ENCODE results near the gene CHRNA10. TPM values are rescaled to one million over a fixed set of nuclear protein-coding genes. Genes with fewer than 3 reads are reported as not detected.

The CHRNA10 gene
- total RNA-seq, 1 experiment from 2014 or later, result 3.0 TPM

- H3K9ac ChIP-seq (ENCODE audit: low read length), result no peak overlapping the region
- H3K27me3 ChIP-seq (ENCODE audit: insufficient read depth, low read length), result no peaks in the 10 kb centered on the region
- peaks cover 50 to 54% of the 10 kb centered on the region in 2 experiments for H3K36me3 ChIP-seq (ENCODE audit: control insufficient read depth in 1 of 2, insufficient read depth in 2 of 2, low read length in 2 of 2)
- ChIA-PET CTCF (no interaction called here), RAD21 (ENCODE audit: low non-redundant PET in 1 of 2, low total read pairs in 2 of 2, uncharacterized antibody in 2 of 2, unreplicated experiment in 2 of 2) (no interaction called here), POLR2A (no interaction called here)
- H3K4me1 ChIP-seq (ENCODE audit: control insufficient read depth in 1 of 2, insufficient read depth in 2 of 2, low read length in 2 of 2), result no peaks in the 10 kb centered on the region
- H2AFZ ChIP-seq (ENCODE audit: low read depth, low read length, poor library complexity, severe bottlenecking), result no peak overlapping the region
- no peak for DNase-seq (ENCODE audit: low read depth, low spot score)
- TF ChIP-seq, protein P1, sequence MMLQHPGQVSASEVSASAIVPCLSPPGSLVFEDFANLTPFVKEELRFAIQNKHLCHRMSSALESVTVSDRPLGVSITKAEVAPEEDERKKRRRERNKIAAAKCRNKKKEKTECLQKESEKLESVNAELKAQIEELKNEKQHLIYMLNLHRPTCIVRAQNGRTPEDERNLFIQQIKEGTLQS (IDR thresholded peaks at IDR 0.05), result no peak
- TF ChIP-seq ZBTB33 (IDR thresholded peaks at IDR 0.05; ENCODE audit: extremely low read depth, insufficient replicate concordance, low read length), result no peak
- TF ChIP-seq TCF7L2 (IDR thresholded peaks at IDR 0.05; ENCODE audit: borderline replicate concordance, extremely low read depth, insufficient read depth, insufficient read length), result no peak
- TF ChIP-seq FOSL1 (IDR thresholded peaks at IDR 0.05; ENCODE audit: low read depth), result no peak
- TF ChIP-seq SIN3A (IDR thresholded peaks at IDR 0.05; ENCODE audit: low read depth), result no peak
- no peak for TF ChIP-seq EZH2 (IDR thresholded peaks at IDR 0.05)
- TF ChIP-seq POLR2AphosphoS5 (IDR thresholded peaks at IDR 0.05; ENCODE audit: low read depth, low read length), result no peak
- TF ChIP-seq POLR2A (IDR thresholded peaks at IDR 0.05; ENCODE audit: borderline replicate concordance, extremely low read depth, insufficient read depth, insufficient read length), result no peak
- H3K4me3 ChIP-seq (replicated peaks in 1 of 2; ENCODE audit: low read depth in 1 of 2, low read length in 2 of 2), result no peak overlapping the region
- no peak overlapping the region for H3K27ac ChIP-seq (ENCODE audit: low read depth, low read length)
- 0 out of 2 replicates have a peak, but pooled peaks cover 5% of the 10 kb centered on the region for H4K20me1 ChIP-seq (ENCODE audit: insufficient read depth)
- no peaks in the 10 kb centered on the region for H3K9me2 ChIP-seq (ENCODE audit: insufficient read depth)
- no peak for ATAC-seq
- intact Hi-C loops (cut with micrococcal nuclease), result no loop called here
- H3K79me2 ChIP-seq (ENCODE audit: insufficient read depth, low read length), result peaks cover 25% of the 10 kb centered on the region
- BruUV-seq (replicated peaks), result no TSS peak
- H3K4me2 ChIP-seq (ENCODE audit: low read length), result no peak overlapping the region
- H3K9me3 ChIP-seq (ENCODE audit: control insufficient read depth in 1 of 2, insufficient read depth in 1 of 2, low read depth in 1 of 2, low read length in 2 of 2), result no peaks in the 10 kb centered on the region
Measured at GRCh38 chr11:3700410-3700809, 29.2 kb upstream of the CHRNA10 start.

- H3K4me1 ChIP-seq (ENCODE audit: control insufficient read depth in 1 of 2, insufficient read depth in 2 of 2, low read length in 2 of 2), result no peaks in the 10 kb centered on the region
- H3K9ac ChIP-seq (ENCODE audit: low read length), result no peak overlapping the region
- RAD21 ChIA-PET (ENCODE audit: low non-redundant PET in 1 of 2, low total read pairs in 2 of 2, uncharacterized antibody in 2 of 2, unreplicated experiment in 2 of 2), result no interaction called here
- no TSS peak for BruUV-seq (replicated peaks)
- DNase-seq (ENCODE audit: low read depth, low spot score) (no peak), ATAC-seq (no peak)
- no peaks in the 10 kb centered on the region for H3K27me3 ChIP-seq (ENCODE audit: insufficient read depth, low read length)
- POLR2A ChIA-PET, result no interaction called here
- intact Hi-C loops (cut with micrococcal nuclease), result no loop called here
- CTCF ChIA-PET, result no interaction called here
- no peaks in the 10 kb centered on the region for H3K9me2 ChIP-seq (ENCODE audit: insufficient read depth)
- peaks cover 55% of the 10 kb centered on the region in 2 experiments for H3K36me3 ChIP-seq (ENCODE audit: control insufficient read depth in 1 of 2, insufficient read depth in 2 of 2, low read length in 2 of 2)
- no peaks in the 10 kb centered on the region for H4K20me1 ChIP-seq (ENCODE audit: insufficient read depth)
- peaks cover 7% of the 10 kb centered on the region; the same call in 1 of the 2 replicates for H3K79me2 ChIP-seq (ENCODE audit: insufficient read depth, low read length)
- H3K27ac ChIP-seq (ENCODE audit: low read depth, low read length), result no peak overlapping the region
- no peak overlapping the region for H2AFZ ChIP-seq (ENCODE audit: low read depth, low read length, poor library complexity, severe bottlenecking)
- no peaks in the 10 kb centered on the region for H3K9me3 ChIP-seq (ENCODE audit: control insufficient read depth in 1 of 2, insufficient read depth in 1 of 2, low read depth in 1 of 2, low read length in 2 of 2)
- no peak overlapping the region for H3K4me2 ChIP-seq (ENCODE audit: low read length)
- no peak overlapping the region for H3K4me3 ChIP-seq (replicated peaks in 1 of 2; ENCODE audit: low read depth in 1 of 2, low read length in 2 of 2)
- TF ChIP-seq CEBPB (IDR thresholded peaks at IDR 0.05; ENCODE audit: low read depth) (no peak), RAD21 (IDR thresholded peaks at IDR 0.05; ENCODE audit: low read depth) (no peak), YY1 (IDR thresholded peaks at IDR 0.05; ENCODE audit: extremely low read depth, insufficient replicate concordance, low read depth, low read length) (no peak), CTCF (IDR thresholded peaks at IDR 0.05 in 2 of 3, conservative IDR thresholded peaks at IDR 0.05 in 1 of 3; ENCODE audit: borderline replicate concordance in 1 of 3, insufficient read depth in 1 of 3, low read depth in 2 of 3, low read length in 2 of 3) (no peak), FOSL1 (IDR thresholded peaks at IDR 0.05; ENCODE audit: low read depth) (no peak), ELF1 (IDR thresholded peaks at IDR 0.05; ENCODE audit: borderline replicate concordance, low read depth) (no peak), EZH2 (IDR thresholded peaks at IDR 0.05) (no peak), ZBTB33 (IDR thresholded peaks at IDR 0.05; ENCODE audit: extremely low read depth, insufficient replicate concordance, low read length) (no peak)
- TF ChIP-seq, protein P2, sequence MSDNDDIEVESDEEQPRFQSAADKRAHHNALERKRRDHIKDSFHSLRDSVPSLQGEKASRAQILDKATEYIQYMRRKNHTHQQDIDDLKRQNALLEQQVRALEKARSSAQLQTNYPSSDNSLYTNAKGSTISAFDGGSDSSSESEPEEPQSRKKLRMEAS (IDR thresholded peaks at IDR 0.05), result no peak
Measured at GRCh38 chr11:3686751-3687150, 15.6 kb upstream of the CHRNA10 start.

Measured in HCT116 (cell line).